Stimulated activated CD8-positive, alpha-beta memory T cell treated with anti-CD3 and anti-CD28 coated beads, Interleukin-4, amount 100 ng/mL, for 24 hours (primary cell): ENCODE data around the gene ST6GAL1.

Experiments used
- DNase-seq: peaks from one replicate; pipeline ENCODE4 v3.0.0-alpha.2; 2020; ENCODE audit warnings: low read depth

The ST6GAL1 gene

GRCh38 chr3:187077537-187077936 lies 147.2 kb downstream of the ST6GAL1 start:
- no peak for DNase-seq

- DNase-seq, result no peak
These were observed 149.0 kb downstream of the ST6GAL1 start for GRCh38 chr3:187079090-187080022.

DNA sequence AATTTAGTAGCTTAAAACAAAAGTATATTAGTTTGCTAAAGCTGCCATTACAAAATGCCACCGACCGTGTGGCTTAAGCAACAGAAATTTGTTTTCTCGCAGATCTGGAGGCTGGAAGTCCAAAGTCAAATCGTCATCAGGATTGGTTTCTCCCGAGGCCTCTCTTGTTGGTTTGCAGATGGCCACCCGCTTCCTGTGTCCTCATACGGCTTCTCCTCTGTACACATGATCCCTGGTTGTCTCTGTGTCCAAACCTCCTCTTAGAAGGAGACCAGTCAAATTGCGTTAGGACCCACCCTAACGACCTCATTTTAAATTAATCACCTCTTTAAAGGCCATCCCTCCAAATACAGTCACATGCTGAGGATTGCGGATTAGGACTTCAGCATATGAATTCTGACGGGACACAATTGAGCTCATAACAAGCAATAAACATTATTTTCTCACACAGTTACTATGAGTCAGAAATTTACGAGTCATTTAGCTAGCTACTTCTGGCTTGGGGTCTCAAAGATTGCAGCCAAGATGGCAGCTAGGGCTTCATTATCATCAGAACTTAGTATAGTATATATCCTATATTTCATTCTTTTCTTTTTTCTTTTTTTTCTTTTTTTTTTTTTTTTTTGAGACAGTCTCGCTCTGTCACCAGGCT lies 150.6 kb downstream of the ST6GAL1 start:
- no peak for DNase-seq

DNA sequence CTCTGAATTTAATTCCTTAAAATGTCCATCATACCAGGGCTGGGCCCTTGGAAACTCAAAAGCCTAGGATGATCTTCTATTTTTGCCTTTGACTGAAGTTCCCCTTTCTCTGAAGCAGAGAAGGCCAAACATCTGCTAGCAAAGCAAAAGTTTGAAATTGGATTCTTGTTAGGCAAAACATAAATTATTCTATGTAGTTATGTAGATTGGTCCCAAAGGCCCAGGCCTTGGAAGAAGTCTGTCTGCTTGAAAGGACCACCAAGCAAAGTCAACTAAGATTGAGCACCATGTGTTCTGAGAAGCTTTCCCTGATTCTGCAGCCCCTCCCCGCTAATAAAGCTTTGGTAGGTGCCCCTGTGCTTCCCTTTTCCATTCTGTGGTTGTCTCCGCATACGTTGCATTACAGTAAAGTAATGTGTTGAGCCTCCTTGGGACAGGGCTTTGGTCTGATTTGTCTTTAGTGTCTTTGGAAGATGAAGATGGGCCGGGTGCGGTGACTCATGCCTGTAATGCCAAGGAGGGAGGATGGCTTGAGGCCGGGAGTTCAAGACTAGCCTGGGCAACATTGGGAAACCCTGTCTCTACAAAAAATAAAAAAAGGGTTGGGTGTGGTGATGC lies 152.5 kb downstream of the ST6GAL1 start:
- DNase-seq, result no peak

DNA sequence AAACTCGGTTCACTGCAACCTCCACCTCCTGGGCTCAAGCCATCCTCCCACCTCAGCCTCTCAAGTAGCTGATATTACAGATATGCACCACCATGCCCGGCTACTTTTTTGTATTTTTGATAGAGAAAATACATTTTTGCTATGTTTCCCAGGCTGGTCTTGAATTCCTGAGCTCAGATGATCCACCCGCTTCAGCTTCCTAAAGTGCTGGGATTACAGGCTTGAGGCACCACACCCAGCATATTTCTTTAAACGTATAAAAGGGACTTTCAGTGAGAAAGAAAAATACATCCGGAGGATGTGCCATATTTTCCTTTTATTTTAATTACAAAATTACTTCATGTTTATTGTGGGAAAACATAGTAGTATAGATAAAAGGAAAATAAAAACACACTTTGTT lies 153.8 kb downstream of the ST6GAL1 start:
- no peak for DNase-seq

DNA sequence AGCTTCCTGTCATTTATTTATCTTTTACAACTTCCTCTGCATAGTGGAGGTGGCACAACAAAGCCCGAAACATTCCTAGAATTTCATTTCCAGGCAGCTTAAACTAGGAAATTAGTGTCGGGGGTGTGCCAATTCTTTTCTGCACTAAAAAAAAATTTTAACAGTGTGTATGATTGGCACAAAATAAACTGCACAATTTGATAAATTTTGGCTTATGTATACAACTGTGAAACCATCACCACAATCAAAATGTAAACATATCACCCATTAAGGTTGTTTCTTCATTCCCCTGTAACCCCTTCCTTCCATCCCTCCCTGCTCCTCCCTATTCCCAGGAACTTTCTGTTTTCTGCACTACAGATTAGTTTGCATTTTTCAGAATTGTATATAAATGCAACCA lies 154.3 kb downstream of the ST6GAL1 start:
- DNase-seq, result no peak

- DNase-seq, result no peak
These were observed 154.8 kb downstream of the ST6GAL1 start for GRCh38 chr3:187085021-187085666.

DNA sequence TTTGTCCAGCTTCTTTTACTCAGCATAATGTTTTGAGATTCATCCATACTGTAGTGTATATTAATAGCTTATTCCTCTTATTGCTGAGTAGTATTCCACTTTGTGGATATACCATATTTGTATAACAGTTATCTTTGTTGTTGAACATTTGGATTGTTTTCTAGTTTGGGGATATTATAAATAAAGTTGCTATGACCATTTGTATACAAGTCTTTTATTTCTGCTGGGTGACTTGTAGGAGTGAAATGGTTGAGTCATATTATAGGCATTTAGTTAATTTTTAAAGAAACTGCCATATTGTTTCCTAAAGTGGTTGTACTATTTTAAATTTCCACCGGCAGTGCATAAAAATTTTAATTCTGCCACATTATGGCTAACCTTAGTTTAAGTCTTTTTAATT lies 155.6 kb downstream of the ST6GAL1 start:
- DNase-seq, result no peak

DNA sequence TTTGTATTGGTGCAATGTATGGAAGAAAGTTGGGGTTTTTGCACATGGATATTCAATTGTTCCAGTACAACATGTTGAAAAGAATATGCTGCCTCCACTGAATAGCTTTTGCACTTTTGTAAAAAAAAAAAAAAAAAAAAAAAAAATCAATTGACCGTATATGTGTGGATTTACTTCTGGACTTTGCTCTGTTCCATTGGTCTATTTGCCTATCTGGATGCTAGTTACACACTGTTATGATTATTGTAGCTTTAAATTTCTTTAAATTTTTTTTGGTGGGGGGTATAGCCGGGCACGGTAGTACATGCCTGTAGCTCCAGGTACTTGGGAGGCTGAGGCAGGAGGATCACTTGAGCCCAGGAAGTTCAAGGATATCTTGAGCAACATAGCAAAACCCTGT lies 156.5 kb downstream of the ST6GAL1 start:
- no peak for DNase-seq

DNA sequence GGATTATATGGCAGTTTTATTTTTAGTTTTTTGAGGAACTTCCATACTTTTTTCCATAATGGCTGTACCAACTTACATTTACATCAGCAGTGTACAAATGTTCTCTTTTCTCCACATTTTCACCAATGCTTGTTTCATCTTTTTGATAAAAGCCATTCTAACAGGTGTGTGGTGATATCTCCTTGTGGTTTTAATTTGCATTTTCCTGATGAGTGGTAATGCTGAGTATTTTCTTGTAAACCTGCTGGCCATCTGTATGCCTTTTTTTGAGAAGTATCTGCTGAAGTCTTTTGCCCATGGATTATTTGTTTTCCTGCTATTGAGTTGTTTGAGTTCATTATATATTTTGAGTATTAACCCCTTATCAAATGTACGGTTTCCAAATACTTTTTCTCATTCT lies 158.4 kb downstream of the ST6GAL1 start:
- DNase-seq, result no peak

GRCh38 chr3:187093320-187093719 lies 163.0 kb downstream of the ST6GAL1 start:
- DNase-seq, result no peak

GRCh38 chr3:187098923-187099512 lies 168.7 kb downstream of the ST6GAL1 start:
- DNase-seq, result no peak

- peak; percentile 24 for DNase-seq
These were observed 171.1 kb downstream of the ST6GAL1 start for GRCh38 chr3:187101184-187102072.

DNA sequence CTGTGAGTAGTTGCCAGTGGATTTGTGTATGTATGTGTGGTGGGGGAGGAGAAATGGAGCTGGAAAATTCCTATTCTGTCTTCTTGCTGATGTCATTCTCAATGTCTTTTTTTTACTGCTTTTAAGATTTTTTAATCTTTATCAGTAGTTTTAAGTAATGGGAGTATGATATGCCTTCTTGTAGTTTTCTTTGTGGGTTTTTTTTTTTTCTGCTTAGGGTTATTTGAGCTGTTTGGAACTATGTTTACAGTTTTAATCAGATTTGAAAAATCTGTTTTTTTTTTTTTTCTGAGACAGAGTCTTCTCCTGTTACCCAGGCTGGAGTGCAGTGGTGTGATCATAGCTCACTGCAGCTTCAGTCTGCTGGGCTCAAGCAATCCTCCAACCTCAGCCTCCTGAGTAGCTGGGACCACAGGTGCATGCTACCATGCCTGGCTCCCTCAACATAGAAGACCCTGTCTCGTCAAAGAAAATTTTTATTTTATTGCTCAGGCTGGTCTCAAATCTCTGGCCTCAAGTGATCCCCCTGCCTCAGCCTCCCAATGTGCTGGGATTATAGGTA lies 171.8 kb downstream of the ST6GAL1 start:
- no peak for DNase-seq

- DNase-seq, result no peak
These were observed 172.9 kb downstream of the ST6GAL1 start for GRCh38 chr3:187103251-187103650.

- DNase-seq, result no peak
These were observed 174.0 kb downstream of the ST6GAL1 start for GRCh38 chr3:187104342-187104741.

DNA sequence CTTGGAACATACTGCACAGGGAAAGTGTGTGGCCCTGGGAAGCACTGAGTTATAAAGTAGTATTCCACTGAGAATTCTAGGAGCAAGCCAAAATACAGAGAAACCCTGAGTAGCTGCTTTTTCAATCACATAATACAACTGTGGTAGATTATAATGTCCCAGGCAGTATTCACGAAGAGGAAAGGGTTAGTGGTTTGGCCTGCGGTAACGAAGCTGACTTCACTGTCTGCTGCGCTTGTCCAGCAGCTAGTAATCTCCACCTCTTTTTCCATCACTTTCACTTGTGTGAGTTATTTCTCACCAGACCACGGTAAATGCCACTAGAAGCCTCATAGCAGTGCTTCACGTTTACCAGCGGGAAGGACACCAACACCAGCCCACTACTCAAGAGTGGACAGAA lies 174.6 kb downstream of the ST6GAL1 start:
- no peak for DNase-seq

GRCh38 chr3:187105700-187106099 lies 175.4 kb downstream of the ST6GAL1 start:
- DNase-seq, result no peak

DNA sequence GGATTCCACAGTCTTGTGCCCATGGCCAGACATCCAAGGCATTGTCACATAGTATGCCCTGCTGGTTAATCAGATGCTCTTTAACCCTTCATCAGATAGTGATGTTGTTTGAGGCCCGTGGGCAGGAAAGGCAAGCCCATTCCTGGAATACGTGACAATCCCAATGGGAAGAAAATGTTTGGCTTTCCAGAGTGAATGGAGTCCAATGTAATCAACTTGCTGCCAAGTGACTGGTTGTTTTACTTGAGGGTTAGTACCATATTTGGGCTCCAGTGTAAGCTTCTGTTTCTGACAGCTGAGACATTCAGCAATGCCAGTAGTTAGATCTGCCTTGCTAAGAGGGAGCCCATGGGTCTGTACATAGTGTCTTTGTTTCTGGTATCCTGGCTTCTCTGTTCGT lies 177.7 kb downstream of the ST6GAL1 start:
- DNase-seq, result no peak

GRCh38 chr3:187110156-187110555 lies 179.8 kb downstream of the ST6GAL1 start:
- no peak for DNase-seq
